Hematopoietic multipotent progenitor cell treated with erythropoietin and hydrocortisone succinate and interleukin-3 and kit ligand, for 4 days (in vitro differentiated cells): ENCODE results near the gene DACT2.
"Not testable (repeated sequence)": the region's sequence is repeated elsewhere in the genome, so short reads cannot be mapped to it uniquely, and the experiment has no call there.

Experiments used
- DNase-seq: peaks from one replicate; pipeline ENCODE4 v3.0.0-alpha.2; 2015

DACT2 gene

GRCh38 chr6:168280020-168280898 is 39.3 kb downstream of the DACT2 start:
- no peak for DNase-seq

- no peak for DNase-seq
Measured at GRCh38 chr6:168279403-168279935, 40.1 kb downstream of the DACT2 start.

GRCh38 chr6:168278904-168279303 is 40.7 kb downstream of the DACT2 start:
- no peak for DNase-seq

- DNase-seq: no peak
Measured at GRCh38 chr6:168277274-168277669, 42.3 kb downstream of the DACT2 start.

GRCh38 chr6:168276576-168277273 is 42.9 kb downstream of the DACT2 start:
- DNase-seq: no peak

GRCh38 chr6:168275168-168275567 is 44.4 kb downstream of the DACT2 start:
- DNase-seq: no peak

GRCh38 chr6:168274037-168274952 is 45.3 kb downstream of the DACT2 start:
- peak; percentile 76 for DNase-seq

- DNase-seq: no peak
Measured at GRCh38 chr6:168273441-168274036, 46.0 kb downstream of the DACT2 start.

- peak; percentile 79 for DNase-seq
Measured at GRCh38 chr6:168272415-168273325, 46.9 kb downstream of the DACT2 start.

- DNase-seq: no peak
Measured at GRCh38 chr6:168270274-168271172, 49.1 kb downstream of the DACT2 start.

- DNase-seq: no peak
Measured at GRCh38 chr6:168269455-168270243, 49.9 kb downstream of the DACT2 start.

- DNase-seq: no peak
Measured at GRCh38 chr6:168268755-168269154, 50.8 kb downstream of the DACT2 start.

- not testable (repeated sequence) for DNase-seq
Measured at GRCh38 chr6:168267779-168268178, 51.8 kb downstream of the DACT2 start.

- DNase-seq: no peak
Measured at GRCh38 chr6:168265827-168266815, 53.5 kb downstream of the DACT2 start.

GRCh38 chr6:168265394-168265793 is 54.2 kb downstream of the DACT2 start:
- DNase-seq: no peak

GRCh38 chr6:168264593-168265335 is 54.8 kb downstream of the DACT2 start:
- DNase-seq: no peak

- DNase-seq: no peak
Measured at GRCh38 chr6:168263351-168263905, 56.1 kb downstream of the DACT2 start.
